Activated CD8-positive, alpha-beta T cell treated with anti-CD3 and anti-CD28 coated beads for 36 hours (primary cell): ENCODE results near the gene C19orf73. TPM values are rescaled to one million over a fixed set of nuclear protein-coding genes. Genes with fewer than 3 reads are reported as not detected.

Source experiments
- ATAC-seq: fragments of 200-7000 bp; cut with Tn5 transposase; one replicate; pipeline ENCODE4 v1.10.0; 2021; ENCODE audit warnings: mild to moderate bottlenecking, moderate library complexity
- CTCF ChIA-PET: fragments of 350-600 bp; sonication (Branson Sonifier 250); formaldehyde crosslinking; loops from one replicate; lab custom pipeline; 2021; ENCODE audit warnings: antibody characterized with exemption; lab: Charles Lee
- POLR2A ChIA-PET: fragments of 350-600 bp; sonication (Branson Sonifier 250); formaldehyde crosslinking; loops from one replicate; lab custom pipeline; 2021; ENCODE audit warnings: antibody characterized with exemption; lab: Charles Lee
- DNase-seq: peaks from one replicate; pipeline ENCODE4 v3.0.0-alpha.2; 2020
- H3K27ac Mint-ChIP-seq: one replicate; pipeline ENCODE4 v1.8.0; 2021; ENCODE audit warnings: mild to moderate bottlenecking, mixed read lengths
- H3K27me3 Mint-ChIP-seq: one replicate; pipeline ENCODE4 v1.8.0; 2021; ENCODE audit warnings: mixed read lengths
- H3K36me3 Mint-ChIP-seq: one replicate; pipeline ENCODE4 v1.8.0; 2021; ENCODE audit warnings: low read depth, mixed read lengths
- H3K4me1 Mint-ChIP-seq: one replicate; pipeline ENCODE4 v1.8.0; 2021; ENCODE audit warnings: low read depth, mixed read lengths
- H3K4me3 Mint-ChIP-seq: one replicate; pipeline ENCODE4 v1.8.0; 2021; ENCODE audit warnings: mild to moderate bottlenecking, moderate library complexity, mixed read lengths
- H3K9me3 Mint-ChIP-seq: one replicate; pipeline ENCODE4 v1.8.0; 2021; ENCODE audit warnings: mixed read lengths
- CTCF ChIP-seq: fragments of 200-600 bp; IDR thresholded peaks from one replicate; pipeline ENCODE4 v1.8.0; 2022; ENCODE audit warnings: antibody characterized with exemption, mild to moderate bottlenecking
- intact Hi-C: fragments of 100-400 bp; cut with micrococcal nuclease; formaldehyde crosslinking; loops from one replicate; pipeline ENCODE4 v1.10.0; 2022
- total RNA-seq, 2 experiments: library from RNA; stranded (reverse); gene quantifications; one replicate each; pipeline ENCODE4 v1.2.3, GENCODE V29; 2021

The C19orf73 gene
- total RNA-seq, 2 experiments from 2014 or later: 1.5 to 2.0 TPM

- Mint-ChIP-seq H3K4me1 (peaks cover 27% of the 10 kb centered on the region), H3K36me3 (no peaks in the 10 kb centered on the region), H3K9me3 (no peaks in the 10 kb centered on the region), H3K4me3 (peak overlapping the region; percentile 49), H3K27me3 (peaks cover 50% of the 10 kb centered on the region), H3K27ac (peak overlapping the region; percentile 62)
- ATAC-seq (peak; percentile 70), DNase-seq (peak; percentile 89)
- intact Hi-C loops: loop anchor here (5.0 kb wide), 1 partner anchor 48 kb away; no protein-coding TSS in a partner anchor
- CTCF ChIA-PET: interaction anchor here (0.6 to 6.2 kb wide), 23 partner anchors 13 to 1428 kb away, joined by 3 to 36 read pairs (median 4); partner anchors contain the start of genes GYS1, LIN7B and RUVBL2
- POLR2A ChIA-PET: interaction anchor here (0.8 to 0.9 kb wide), 2 partner anchors 48 to 146 kb away, joined by 4 read pairs; no protein-coding TSS in a partner anchor
- TF ChIP-seq CTCF: peak; percentile 96
These were observed 26.8 kb upstream of the C19orf73 start for GRCh38 chr19:49145573-49146407.

- POLR2A ChIA-PET: interaction anchor here (0.7 kb wide), 1 partner anchor 1494 kb away, joined by 3 read pairs; no protein-coding TSS in a partner anchor
These were observed 24.0 kb upstream of the C19orf73 start for GRCh38 chr19:49142866-49143335.

GRCh38 chr19:49141352-49141751 is 22.4 kb upstream of the C19orf73 start:
- POLR2A ChIA-PET: no interaction called here

More at GRCh38 chr19:49142866-49143335, 24.0 kb upstream of the C19orf73 start:
- DNase-seq (peak; percentile 87), ATAC-seq (peak; percentile 87)
- TF ChIP-seq CTCF: no peak
- Mint-ChIP-seq H3K4me3 (peak overlapping the region; percentile 76), H3K36me3 (no peaks in the 10 kb centered on the region), H3K4me1 (peaks cover 10% of the 10 kb centered on the region), H3K27me3 (peaks cover 29% of the 10 kb centered on the region), H3K9me3 (no peaks in the 10 kb centered on the region), H3K27ac (no peak overlapping the region)
- intact Hi-C loops: no loop called here
- CTCF ChIA-PET: interaction anchor here (2.0 kb wide), 1 partner anchor 29 kb away, joined by 8 read pairs; the partner anchor contains the start of gene LIN7B

GRCh38 chr19:49140951-49141350 is 22.0 kb upstream of the C19orf73 start:
- H3K36me3 Mint-ChIP-seq: no peaks in the 10 kb centered on the region
- intact Hi-C loops: no loop called here
- ATAC-seq: no peak

More at GRCh38 chr19:49141352-49141751, 22.4 kb upstream of the C19orf73 start:
- H3K4me3 Mint-ChIP-seq: no peak overlapping the region
- no peak for TF ChIP-seq CTCF
- ATAC-seq (no peak), DNase-seq (no peak)
- H3K27ac Mint-ChIP-seq: no peak overlapping the region
- H3K36me3 Mint-ChIP-seq: no peaks in the 10 kb centered on the region
- no peaks in the 10 kb centered on the region for H3K9me3 Mint-ChIP-seq
- peaks cover 21% of the 10 kb centered on the region for H3K27me3 Mint-ChIP-seq
- CTCF ChIA-PET: interaction anchor here (0.7 to 1.2 kb wide), 3 partner anchors 35 to 58 kb away, joined by 3 to 4 read pairs (median 3); no protein-coding TSS in a partner anchor
- H3K4me1 Mint-ChIP-seq: peaks cover 10% of the 10 kb centered on the region
- intact Hi-C loops: no loop called here

More at GRCh38 chr19:49140951-49141350, 22.0 kb upstream of the C19orf73 start:
- peaks cover 10% of the 10 kb centered on the region for H3K4me1 Mint-ChIP-seq
- H3K4me3 Mint-ChIP-seq: no peak overlapping the region
- DNase-seq: no peak
- H3K9me3 Mint-ChIP-seq: no peaks in the 10 kb centered on the region
- H3K27ac Mint-ChIP-seq: no peak overlapping the region
- ChIA-PET POLR2A (no interaction called here), CTCF (interaction anchor here (0.7 to 1.2 kb wide), 3 partner anchors 34 to 58 kb away, joined by 3 to 4 read pairs (median 3); no protein-coding TSS in a partner anchor)
- H3K27me3 Mint-ChIP-seq: peaks cover 19% of the 10 kb centered on the region
- TF ChIP-seq CTCF: no peak
